HEK293 (cell line): ENCODE measurements around the gene ATF6.

Experiments used
- BCL11B ChIP-seq: fragments of 450-650 bp; formaldehyde crosslinking; IDR thresholded peaks from 2 replicates; pipeline ENCODE4 v1.5.1; 2016; ENCODE audit warnings: low read depth, missing biosample characterization, missing genetic modification characterization
- EGR2 ChIP-seq: fragments of 450-650 bp; formaldehyde crosslinking; IDR thresholded peaks from 2 replicates; pipeline ENCODE4 v1.5.1; 2016; ENCODE audit warnings: low read depth, missing biosample characterization, missing genetic modification characterization
- GFI1B ChIP-seq: fragments of 450-650 bp; formaldehyde crosslinking; IDR thresholded peaks from 2 replicates; pipeline ENCODE4 v1.5.1; 2016; ENCODE audit warnings: missing biosample characterization, missing genetic modification characterization
- HOXC10 ChIP-seq: sonication (generic); formaldehyde crosslinking; IDR thresholded peaks from 2 replicates; pipeline ENCODE4 v1.8.1; 2023; ENCODE audit warnings: mild to moderate bottlenecking, missing genetic modification reagents
- KLF16 ChIP-seq: fragments of 450-650 bp; formaldehyde crosslinking; IDR thresholded peaks from 2 replicates; pipeline ENCODE4 v1.5.1; 2017; ENCODE audit warnings: missing biosample characterization, missing genetic modification characterization
- SP2 ChIP-seq: fragments of 450-650 bp; formaldehyde crosslinking; IDR thresholded peaks from 2 replicates; pipeline ENCODE4 v1.5.1; 2016; ENCODE audit warnings: missing biosample characterization, missing genetic modification characterization
- WT1 ChIP-seq: fragments of 450-650 bp; formaldehyde crosslinking; IDR thresholded peaks from 2 replicates; pipeline ENCODE4 v1.5.1; 2016; ENCODE audit warnings: missing biosample characterization, missing genetic modification characterization
- ZBTB11 ChIP-seq: fragments of 450-650 bp; formaldehyde crosslinking; conservative IDR thresholded peaks from 2 replicates; pipeline ENCODE4 v1.5.1; 2016; ENCODE audit warnings: low read depth, missing biosample characterization, missing genetic modification characterization
- ZBTB17 ChIP-seq: fragments of 450-650 bp; formaldehyde crosslinking; IDR thresholded peaks from 2 replicates; pipeline ENCODE4 v1.5.1; 2016; ENCODE audit warnings: missing biosample characterization, missing genetic modification characterization
- ZBTB44 ChIP-seq: fragments of 450-650 bp; IDR thresholded peaks from 2 replicates; pipeline ENCODE4 v1.5.1; 2018; ENCODE audit warnings: missing biosample characterization, mild to moderate bottlenecking, missing genetic modification characterization
- ZBTB48 ChIP-seq: fragments of 450-650 bp; formaldehyde crosslinking; IDR thresholded peaks from 2 replicates; pipeline ENCODE4 v1.5.1; 2016; ENCODE audit warnings: missing biosample characterization, missing genetic modification characterization
- ZFHX2 ChIP-seq: fragments of 450-650 bp; formaldehyde crosslinking; conservative IDR thresholded peaks from 2 replicates; pipeline ENCODE4 v1.5.1; 2016; ENCODE audit warnings: missing biosample characterization, missing genetic modification characterization
- ZFP41 ChIP-seq: fragments of 450-650 bp; formaldehyde crosslinking; IDR thresholded peaks from 2 replicates; pipeline ENCODE4 v1.5.1; 2016; ENCODE audit warnings: missing biosample characterization, missing genetic modification characterization, borderline replicate concordance
- ZNF10 ChIP-seq: fragments of 450-650 bp; formaldehyde crosslinking; IDR thresholded peaks from 2 replicates; pipeline ENCODE4 v1.5.1; 2017; ENCODE audit warnings: missing biosample characterization, missing genetic modification characterization
- ZNF112 ChIP-seq: fragments of 450-650 bp; formaldehyde crosslinking; IDR thresholded peaks from 2 replicates; pipeline ENCODE4 v1.5.0; 2017; ENCODE audit warnings: missing biosample characterization, missing genetic modification characterization
- ZNF121 ChIP-seq: fragments of 450-650 bp; formaldehyde crosslinking; IDR thresholded peaks from 2 replicates; pipeline ENCODE4 v1.5.1; 2016; ENCODE audit warnings: missing biosample characterization, missing genetic modification characterization
- ZNF16 ChIP-seq: fragments of 450-650 bp; formaldehyde crosslinking; IDR thresholded peaks from 2 replicates; pipeline ENCODE4 v1.5.1; 2016; ENCODE audit warnings: low read depth, missing biosample characterization, missing genetic modification characterization
- ZNF169 ChIP-seq: fragments of 450-650 bp; formaldehyde crosslinking; IDR thresholded peaks from 2 replicates; pipeline ENCODE4 v1.5.1; 2016; ENCODE audit warnings: missing biosample characterization, missing genetic modification characterization
- ZNF24 ChIP-seq: fragments of 450-650 bp; formaldehyde crosslinking; IDR thresholded peaks from 2 replicates; pipeline ENCODE4 v1.5.1; 2016; ENCODE audit warnings: missing biosample characterization, missing genetic modification characterization
- ZNF248 ChIP-seq: fragments of 450-650 bp; formaldehyde crosslinking; IDR thresholded peaks from 2 replicates; pipeline ENCODE4 v1.5.1; 2017; ENCODE audit warnings: missing biosample characterization, missing genetic modification characterization
- ZNF335 ChIP-seq: fragments of 450-650 bp; formaldehyde crosslinking; conservative IDR thresholded peaks from 2 replicates; pipeline ENCODE4 v1.5.1; 2016; ENCODE audit warnings: missing biosample characterization, missing genetic modification characterization
- ZNF362 ChIP-seq: fragments of 450-650 bp; formaldehyde crosslinking; IDR thresholded peaks from 2 replicates; pipeline ENCODE4 v1.5.1; 2016; ENCODE audit warnings: missing biosample characterization, missing genetic modification characterization
- ZNF391 ChIP-seq: fragments of 450-650 bp; formaldehyde crosslinking; IDR thresholded peaks from 2 replicates; pipeline ENCODE4 v1.5.1; 2016; ENCODE audit warnings: low read depth, missing biosample characterization, missing genetic modification characterization, borderline replicate concordance
- ZNF549 ChIP-seq: fragments of 450-650 bp; IDR thresholded peaks from 2 replicates; pipeline ENCODE4 v1.5.1; 2018; ENCODE audit warnings: missing biosample characterization, missing genetic modification characterization, mild to moderate bottlenecking, inconsistent platforms, moderate library complexity
- ZNF560 ChIP-seq: fragments of 450-650 bp; formaldehyde crosslinking; IDR thresholded peaks from 2 replicates; pipeline ENCODE4 v1.5.1; 2017; ENCODE audit warnings: missing biosample characterization, missing genetic modification characterization, borderline replicate concordance
- ZNF677 ChIP-seq: fragments of 450-650 bp; IDR thresholded peaks from 2 replicates; pipeline ENCODE4 v1.5.0; 2018; ENCODE audit warnings: missing biosample characterization, mild to moderate bottlenecking, missing genetic modification characterization, moderate library complexity
- ZNF837 ChIP-seq: fragments of 450-650 bp; formaldehyde crosslinking; IDR thresholded peaks from 2 replicates; pipeline ENCODE4 v1.5.1; 2016; ENCODE audit warnings: missing biosample characterization, missing genetic modification characterization
- ZNF843 ChIP-seq: fragments of 450-650 bp; formaldehyde crosslinking; IDR thresholded peaks from 2 replicates; pipeline ENCODE4 v1.5.1; 2016; ENCODE audit warnings: missing biosample characterization, missing genetic modification characterization
- ZSCAN16 ChIP-seq: fragments of 450-650 bp; formaldehyde crosslinking; IDR thresholded peaks from 2 replicates; pipeline ENCODE4 v1.5.1; 2016; ENCODE audit warnings: missing biosample characterization, missing genetic modification characterization
- ZSCAN18 ChIP-seq: fragments of 450-650 bp; formaldehyde crosslinking; IDR thresholded peaks from 2 replicates; pipeline ENCODE4 v1.5.1; 2016; ENCODE audit warnings: missing biosample characterization, missing genetic modification characterization
- ZXDB ChIP-seq: fragments of 450-650 bp; formaldehyde crosslinking; IDR thresholded peaks from 2 replicates; pipeline ENCODE4 v1.5.1; 2016; ENCODE audit warnings: missing biosample characterization, missing genetic modification characterization

ATF6 gene

GRCh38 chr1:161766102-161766981 lies at the start of gene ATF6 (continued):
- TF ChIP-seq ZNF677 (tag by site-specific recombination) (no peak), ZNF549 (tag by site-specific recombination) (no peak), ZBTB17 (tag by site-specific recombination) (peak; percentile 86), ZFP41 (tag by site-specific recombination) (no peak), ZNF121 (tag by site-specific recombination) (no peak), ZNF24 (tag by site-specific recombination) (peak; percentile 80), SP2 (tag by site-specific recombination) (0 out of 2 replicates have a peak, but pooled peaks have one; percentile 21), ZSCAN18 (tag by site-specific recombination) (no peak), ZBTB48 (peak; percentile 89; the same call in 1 of the 2 replicates), ZNF362 (tag by site-specific recombination) (no peak), WT1 (no peak; the same call in 1 of the 2 replicates), HOXC10 (CRISPR knock-in tag) (no peak), ZBTB11 (tag by site-specific recombination) (peak; percentile 98), ZNF169 (tag by site-specific recombination) (no peak), EGR2 (tag by site-specific recombination) (peak; percentile 62), ZSCAN16 (tag by site-specific recombination) (no peak), ZNF560 (tag by site-specific recombination) (no peak), ZXDB (tag by site-specific recombination) (peak; percentile 91), ZBTB44 (tag by site-specific recombination) (peak; percentile 55; the same call in 1 of the 2 replicates), ZFHX2 (tag by site-specific recombination) (peak; percentile 81), ZNF391 (no peak), BCL11B (tag by site-specific recombination) (no peak), ZNF843 (tag by site-specific recombination) (no peak), ZNF112 (tag by site-specific recombination) (no peak), ZNF10 (tag by site-specific recombination) (no peak), ZNF248 (no peak), KLF16 (no peak), GFI1B (tag by site-specific recombination) (0 out of 2 replicates have a peak, but pooled peaks have one; percentile 22), ZNF837 (tag by site-specific recombination) (no peak), ZNF16 (tag by site-specific recombination) (no peak), ZNF335 (tag by site-specific recombination) (peak; percentile 86)
